Measurements from ENCODE around the gene FLAD1. TPM values are rescaled to one million over a fixed set of nuclear protein-coding genes. Genes with fewer than 3 reads are reported as not detected.

Gene FLAD1
- total and polyA plus RNA-seq, 2 experiments from 2014 or later = 74.5 to 75.0 TPM

DNA sequence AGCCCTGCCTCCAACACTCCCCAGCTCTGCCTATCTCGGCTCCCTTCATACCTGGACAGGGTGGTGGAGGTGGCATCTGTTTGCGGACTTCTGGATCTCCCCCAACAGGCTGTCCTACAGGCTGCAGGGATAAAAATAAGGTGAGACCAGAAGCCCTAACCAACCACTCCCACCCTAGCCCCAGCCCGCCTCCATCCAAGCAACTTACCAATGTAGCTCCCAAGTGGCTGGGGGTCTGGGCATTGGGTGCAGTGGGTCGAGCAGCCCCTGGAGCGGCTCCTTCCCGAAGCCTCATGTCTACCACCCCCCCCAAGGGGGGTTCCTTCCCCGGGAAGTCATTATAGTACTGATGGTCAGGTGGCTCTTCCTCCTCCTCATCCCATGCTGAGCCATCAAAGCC is 17.0 kb upstream of the FLAD1 start:
- Histone ChIP-seq H3K79me2 (replicated peaks; ENCODE audit: insufficient read depth) (peaks cover 37% of the 10 kb centered on the region), H3K4me1 (ENCODE audit: insufficient read depth) (peaks cover 27% of the 10 kb centered on the region), H3K4me2 (no peak overlapping the region), H2AFZ (no peak overlapping the region), H3K9me2 (ENCODE audit: insufficient read depth) (no peaks in the 10 kb centered on the region), H3K36me3 (ENCODE audit: insufficient read depth) (peaks cover 36% of the 10 kb centered on the region), H3K27me3 (ENCODE audit: insufficient read depth) (no peaks in the 10 kb centered on the region), H3F3A (replicated peaks; ENCODE audit: low read depth) (peaks cover 42% of the 10 kb centered on the region), H4K20me1 (replicated peaks; ENCODE audit: insufficient read depth) (peaks cover 24% of the 10 kb centered on the region), H3K4me3 (no peak overlapping the region), H3K27ac (ENCODE audit: low read depth) (no peak overlapping the region)
- DNase-seq (ENCODE audit: low spot score) (no peak), ATAC-seq (no peak)
- Mint-ChIP-seq H3K9me3 (no peaks in the 10 kb centered on the region), H3K4me3 (no peak overlapping the region), H3K27ac (no peak overlapping the region), H3K36me3 (ENCODE audit: low read depth) (peaks cover 71% of the 10 kb centered on the region), H3K27me3 (ENCODE audit: insufficient read depth, low read depth, poor library complexity) (peaks cover 15% of the 10 kb centered on the region), H3K4me1 (peaks cover 41% of the 10 kb centered on the region)
- TF ChIP-seq EZH2 (IDR thresholded peaks at IDR 0.05; ENCODE audit: low read depth, unreplicated experiment) = no peak
- no peak for TF ChIP-seq NANOG (IDR thresholded peaks at IDR 0.05; ENCODE audit: borderline replicate concordance)
- TF ChIP-seq, protein P1, sequence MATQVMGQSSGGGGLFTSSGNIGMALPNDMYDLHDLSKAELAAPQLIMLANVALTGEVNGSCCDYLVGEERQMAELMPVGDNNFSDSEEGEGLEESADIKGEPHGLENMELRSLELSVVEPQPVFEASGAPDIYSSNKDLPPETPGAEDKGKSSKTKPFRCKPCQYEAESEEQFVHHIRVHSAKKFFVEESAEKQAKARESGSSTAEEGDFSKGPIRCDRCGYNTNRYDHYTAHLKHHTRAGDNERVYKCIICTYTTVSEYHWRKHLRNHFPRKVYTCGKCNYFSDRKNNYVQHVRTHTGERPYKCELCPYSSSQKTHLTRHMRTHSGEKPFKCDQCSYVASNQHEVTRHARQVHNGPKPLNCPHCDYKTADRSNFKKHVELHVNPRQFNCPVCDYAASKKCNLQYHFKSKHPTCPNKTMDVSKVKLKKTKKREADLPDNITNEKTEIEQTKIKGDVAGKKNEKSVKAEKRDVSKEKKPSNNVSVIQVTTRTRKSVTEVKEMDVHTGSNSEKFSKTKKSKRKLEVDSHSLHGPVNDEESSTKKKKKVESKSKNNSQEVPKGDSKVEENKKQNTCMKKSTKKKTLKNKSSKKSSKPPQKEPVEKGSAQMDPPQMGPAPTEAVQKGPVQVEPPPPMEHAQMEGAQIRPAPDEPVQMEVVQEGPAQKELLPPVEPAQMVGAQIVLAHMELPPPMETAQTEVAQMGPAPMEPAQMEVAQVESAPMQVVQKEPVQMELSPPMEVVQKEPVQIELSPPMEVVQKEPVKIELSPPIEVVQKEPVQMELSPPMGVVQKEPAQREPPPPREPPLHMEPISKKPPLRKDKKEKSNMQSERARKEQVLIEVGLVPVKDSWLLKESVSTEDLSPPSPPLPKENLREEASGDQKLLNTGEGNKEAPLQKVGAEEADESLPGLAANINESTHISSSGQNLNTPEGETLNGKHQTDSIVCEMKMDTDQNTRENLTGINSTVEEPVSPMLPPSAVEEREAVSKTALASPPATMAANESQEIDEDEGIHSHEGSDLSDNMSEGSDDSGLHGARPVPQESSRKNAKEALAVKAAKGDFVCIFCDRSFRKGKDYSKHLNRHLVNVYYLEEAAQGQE (IDR thresholded peaks at IDR 0.05; ENCODE audit: unreplicated experiment) = no peak
- TF ChIP-seq, protein P2, sequence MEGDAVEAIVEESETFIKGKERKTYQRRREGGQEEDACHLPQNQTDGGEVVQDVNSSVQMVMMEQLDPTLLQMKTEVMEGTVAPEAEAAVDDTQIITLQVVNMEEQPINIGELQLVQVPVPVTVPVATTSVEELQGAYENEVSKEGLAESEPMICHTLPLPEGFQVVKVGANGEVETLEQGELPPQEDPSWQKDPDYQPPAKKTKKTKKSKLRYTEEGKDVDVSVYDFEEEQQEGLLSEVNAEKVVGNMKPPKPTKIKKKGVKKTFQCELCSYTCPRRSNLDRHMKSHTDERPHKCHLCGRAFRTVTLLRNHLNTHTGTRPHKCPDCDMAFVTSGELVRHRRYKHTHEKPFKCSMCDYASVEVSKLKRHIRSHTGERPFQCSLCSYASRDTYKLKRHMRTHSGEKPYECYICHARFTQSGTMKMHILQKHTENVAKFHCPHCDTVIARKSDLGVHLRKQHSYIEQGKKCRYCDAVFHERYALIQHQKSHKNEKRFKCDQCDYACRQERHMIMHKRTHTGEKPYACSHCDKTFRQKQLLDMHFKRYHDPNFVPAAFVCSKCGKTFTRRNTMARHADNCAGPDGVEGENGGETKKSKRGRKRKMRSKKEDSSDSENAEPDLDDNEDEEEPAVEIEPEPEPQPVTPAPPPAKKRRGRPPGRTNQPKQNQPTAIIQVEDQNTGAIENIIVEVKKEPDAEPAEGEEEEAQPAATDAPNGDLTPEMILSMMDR (conservative IDR thresholded peaks at IDR 0.05; ENCODE audit: low read depth in 2 of 2) = no peak
- TF ChIP-seq, protein P3, sequence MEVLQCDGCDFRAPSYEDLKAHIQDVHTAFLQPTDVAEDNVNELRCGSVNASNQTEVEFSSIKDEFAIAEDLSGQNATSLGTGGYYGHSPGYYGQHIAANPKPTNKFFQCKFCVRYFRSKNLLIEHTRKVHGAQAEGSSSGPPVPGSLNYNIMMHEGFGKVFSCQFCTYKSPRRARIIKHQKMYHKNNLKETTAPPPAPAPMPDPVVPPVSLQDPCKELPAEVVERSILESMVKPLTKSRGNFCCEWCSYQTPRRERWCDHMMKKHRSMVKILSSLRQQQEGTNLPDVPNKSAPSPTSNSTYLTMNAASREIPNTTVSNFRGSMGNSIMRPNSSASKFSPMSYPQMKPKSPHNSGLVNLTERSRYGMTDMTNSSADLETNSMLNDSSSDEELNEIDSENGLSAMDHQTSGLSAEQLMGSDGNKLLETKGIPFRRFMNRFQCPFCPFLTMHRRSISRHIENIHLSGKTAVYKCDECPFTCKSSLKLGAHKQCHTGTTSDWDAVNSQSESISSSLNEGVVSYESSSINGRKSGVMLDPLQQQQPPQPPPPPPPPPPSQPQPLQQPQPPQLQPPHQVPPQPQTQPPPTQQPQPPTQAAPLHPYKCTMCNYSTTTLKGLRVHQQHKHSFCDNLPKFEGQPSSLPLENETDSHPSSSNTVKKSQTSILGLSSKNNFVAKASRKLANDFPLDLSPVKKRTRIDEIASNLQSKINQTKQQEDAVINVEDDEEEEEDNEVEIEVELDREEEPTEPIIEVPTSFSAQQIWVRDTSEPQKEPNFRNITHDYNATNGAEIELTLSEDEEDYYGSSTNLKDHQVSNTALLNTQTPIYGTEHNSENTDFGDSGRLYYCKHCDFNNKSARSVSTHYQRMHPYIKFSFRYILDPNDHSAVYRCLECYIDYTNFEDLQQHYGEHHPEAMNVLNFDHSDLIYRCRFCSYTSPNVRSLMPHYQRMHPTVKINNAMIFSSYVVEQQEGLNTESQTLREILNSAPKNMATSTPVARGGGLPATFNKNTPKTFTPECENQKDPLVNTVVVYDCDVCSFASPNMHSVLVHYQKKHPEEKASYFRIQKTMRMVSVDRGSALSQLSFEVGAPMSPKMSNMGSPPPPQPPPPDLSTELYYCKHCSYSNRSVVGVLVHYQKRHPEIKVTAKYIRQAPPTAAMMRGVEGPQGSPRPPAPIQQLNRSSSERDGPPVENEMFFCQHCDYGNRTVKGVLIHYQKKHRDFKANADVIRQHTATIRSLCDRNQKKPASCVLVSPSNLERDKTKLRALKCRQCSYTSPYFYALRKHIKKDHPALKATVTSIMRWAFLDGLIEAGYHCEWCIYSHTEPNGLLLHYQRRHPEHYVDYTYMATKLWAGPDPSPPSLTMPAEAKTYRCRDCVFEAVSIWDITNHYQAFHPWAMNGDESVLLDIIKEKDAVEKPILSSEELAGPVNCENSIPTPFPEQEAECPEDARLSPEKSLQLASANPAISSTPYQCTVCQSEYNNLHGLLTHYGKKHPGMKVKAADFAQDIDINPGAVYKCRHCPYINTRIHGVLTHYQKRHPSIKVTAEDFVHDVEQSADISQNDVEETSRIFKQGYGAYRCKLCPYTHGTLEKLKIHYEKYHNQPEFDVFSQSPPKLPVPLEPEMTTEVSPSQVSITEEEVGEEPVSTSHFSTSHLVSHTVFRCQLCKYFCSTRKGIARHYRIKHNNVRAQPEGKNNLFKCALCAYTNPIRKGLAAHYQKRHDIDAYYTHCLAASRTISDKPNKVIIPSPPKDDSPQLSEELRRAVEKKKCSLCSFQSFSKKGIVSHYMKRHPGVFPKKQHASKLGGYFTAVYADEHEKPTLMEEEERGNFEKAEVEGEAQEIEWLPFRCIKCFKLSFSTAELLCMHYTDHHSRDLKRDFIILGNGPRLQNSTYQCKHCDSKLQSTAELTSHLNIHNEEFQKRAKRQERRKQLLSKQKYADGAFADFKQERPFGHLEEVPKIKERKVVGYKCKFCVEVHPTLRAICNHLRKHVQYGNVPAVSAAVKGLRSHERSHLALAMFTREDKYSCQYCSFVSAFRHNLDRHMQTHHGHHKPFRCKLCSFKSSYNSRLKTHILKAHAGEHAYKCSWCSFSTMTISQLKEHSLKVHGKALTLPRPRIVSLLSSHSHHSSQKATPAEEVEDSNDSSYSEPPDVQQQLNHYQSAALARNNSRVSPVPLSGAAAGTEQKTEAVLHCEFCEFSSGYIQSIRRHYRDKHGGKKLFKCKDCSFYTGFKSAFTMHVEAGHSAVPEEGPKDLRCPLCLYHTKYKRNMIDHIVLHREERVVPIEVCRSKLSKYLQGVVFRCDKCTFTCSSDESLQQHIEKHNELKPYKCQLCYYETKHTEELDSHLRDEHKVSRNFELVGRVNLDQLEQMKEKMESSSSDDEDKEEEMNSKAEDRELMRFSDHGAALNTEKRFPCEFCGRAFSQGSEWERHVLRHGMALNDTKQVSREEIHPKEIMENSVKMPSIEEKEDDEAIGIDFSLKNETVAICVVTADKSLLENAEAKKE (CRISPR knock-in tag; IDR thresholded peaks at IDR 0.05) = no peak
- no peak for TF ChIP-seq ZNF331 (CRISPR knock-in tag; IDR thresholded peaks at IDR 0.05; ENCODE audit: low read depth)
- no peak for TF ChIP-seq JUNB (IDR thresholded peaks at IDR 0.05; ENCODE audit: unreplicated experiment)
- TF ChIP-seq STAT1 (IDR thresholded peaks at IDR 0.05; ENCODE audit: unreplicated experiment) = no peak
- no peak for TF ChIP-seq CREB1 (CRISPR knock-in tag; IDR thresholded peaks at IDR 0.05; ENCODE audit: low read depth)
- TF ChIP-seq, protein P4, sequence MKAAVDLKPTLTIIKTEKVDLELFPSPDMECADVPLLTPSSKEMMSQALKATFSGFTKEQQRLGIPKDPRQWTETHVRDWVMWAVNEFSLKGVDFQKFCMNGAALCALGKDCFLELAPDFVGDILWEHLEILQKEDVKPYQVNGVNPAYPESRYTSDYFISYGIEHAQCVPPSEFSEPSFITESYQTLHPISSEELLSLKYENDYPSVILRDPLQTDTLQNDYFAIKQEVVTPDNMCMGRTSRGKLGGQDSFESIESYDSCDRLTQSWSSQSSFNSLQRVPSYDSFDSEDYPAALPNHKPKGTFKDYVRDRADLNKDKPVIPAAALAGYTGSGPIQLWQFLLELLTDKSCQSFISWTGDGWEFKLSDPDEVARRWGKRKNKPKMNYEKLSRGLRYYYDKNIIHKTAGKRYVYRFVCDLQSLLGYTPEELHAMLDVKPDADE (IDR thresholded peaks at IDR 0.05) = no peak
- TF ChIP-seq ZNF114 (CRISPR knock-in tag; IDR thresholded peaks at IDR 0.05) = no peak
- TF ChIP-seq POLR2AphosphoS5 (IDR thresholded peaks at IDR 0.05; ENCODE audit: low read depth) = no peak
- TF ChIP-seq EZH2phosphoT487 (IDR thresholded peaks at IDR 0.05; ENCODE audit: unreplicated experiment) = no peak

Measured in GM23338 (cell line).